Activated T-cell treated with anti-CD3 and anti-CD28 coated beads, Interleukin-2, amount 50 U/mL, for 72 hours (primary cell): Measurements from ENCODE around the gene KCNK6. TPM values are rescaled to one million over a fixed set of nuclear protein-coding genes. Genes with fewer than 3 reads are reported as not detected.

Source experiments
- ATAC-seq, 2 donors: fragments of 150-1000 bp; cut with Tn5 transposase; replicated peaks in 1 of 2; 2 replicates each; pipeline ENCODE4 v1.10.0; 2021; ENCODE audit warnings: moderate library complexity in 2 of 2, mild to moderate bottlenecking in 1 of 2
- DNase-seq, 2 donors: peaks; one replicate each; pipeline ENCODE4 v3.0.0; 2021 to 2022; ENCODE audit warnings: mixed read lengths in 1 of 2
- H3K27ac Mint-ChIP-seq: one replicate; pipeline ENCODE4 v1.8.0; 2022; ENCODE audit warnings: mild to moderate bottlenecking, moderate library complexity, mixed read lengths
- H3K27me3 Mint-ChIP-seq: one replicate; pipeline ENCODE4 v1.8.0; 2022; ENCODE audit warnings: low read depth, mixed read lengths
- H3K36me3 Mint-ChIP-seq, 2 donors: one replicate each; pipeline ENCODE4 v1.8.0; 2022; ENCODE audit warnings: mixed read lengths in 2 of 2, mild to moderate bottlenecking in 1 of 2; ENCODE audit not compliant: insufficient read depth in 2 of 2
- H3K4me1 Mint-ChIP-seq: one replicate; pipeline ENCODE4 v1.8.0; 2022; ENCODE audit warnings: low read depth, mixed read lengths
- H3K4me3 Mint-ChIP-seq, 2 donors: one replicate each; pipeline ENCODE4 v1.8.0; 2022; ENCODE audit warnings: mild to moderate bottlenecking in 2 of 2, mixed read lengths in 2 of 2, moderate library complexity in 2 of 2
- H3K9me3 Mint-ChIP-seq, 2 donors: one replicate each; pipeline ENCODE4 v1.8.0; 2022; ENCODE audit warnings: mixed read lengths in 2 of 2
- total RNA-seq, 2 donors: library from RNA; stranded (reverse); gene quantifications; one replicate each; pipeline ENCODE4 v1.2.3, GENCODE V29; 2022

Gene KCNK6
- total RNA-seq, 2 donors from 2014 or later = 10.2 to 10.3 TPM

DNA sequence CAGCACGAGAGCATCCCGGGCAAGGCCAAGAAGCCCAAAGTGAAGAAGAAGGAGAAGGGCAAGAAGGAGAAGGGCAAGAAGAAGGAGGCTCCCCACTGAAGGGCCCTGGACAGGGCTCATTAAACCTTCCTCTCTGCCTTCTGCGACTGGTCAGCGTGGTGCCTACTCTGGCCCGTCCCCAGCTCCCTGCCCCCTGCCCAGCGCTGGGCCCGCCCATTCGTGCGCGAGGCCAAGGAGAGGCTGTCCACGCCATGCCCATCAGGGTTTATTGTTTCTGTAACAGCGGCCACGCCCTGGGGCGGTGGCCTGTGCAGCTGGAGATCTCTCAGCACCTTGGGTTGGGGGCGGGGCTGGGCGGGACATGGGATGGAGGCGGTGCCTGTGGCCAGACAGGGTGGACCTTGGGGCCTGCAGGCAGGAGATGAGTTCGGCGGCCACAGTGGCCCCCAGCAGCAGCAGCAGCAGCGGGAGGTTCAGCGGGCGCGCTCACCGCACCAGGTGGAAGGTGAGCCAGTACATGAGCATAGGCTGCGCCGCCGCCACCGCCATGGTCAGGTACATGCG, 14.7 kb upstream of the KCNK6 start:
- DNase-seq (no peak), ATAC-seq (no peak)
- Mint-ChIP-seq H3K27me3 (no peaks in the 10 kb centered on the region), H3K4me1 (no peaks in the 10 kb centered on the region), H3K4me3 (no peak overlapping the region), H3K9me3 (no peaks in the 10 kb centered on the region), H3K27ac (no peak overlapping the region), H3K36me3 (peaks cover 0 to 3% of the 10 kb centered on the region in 2 donors)

DNA sequence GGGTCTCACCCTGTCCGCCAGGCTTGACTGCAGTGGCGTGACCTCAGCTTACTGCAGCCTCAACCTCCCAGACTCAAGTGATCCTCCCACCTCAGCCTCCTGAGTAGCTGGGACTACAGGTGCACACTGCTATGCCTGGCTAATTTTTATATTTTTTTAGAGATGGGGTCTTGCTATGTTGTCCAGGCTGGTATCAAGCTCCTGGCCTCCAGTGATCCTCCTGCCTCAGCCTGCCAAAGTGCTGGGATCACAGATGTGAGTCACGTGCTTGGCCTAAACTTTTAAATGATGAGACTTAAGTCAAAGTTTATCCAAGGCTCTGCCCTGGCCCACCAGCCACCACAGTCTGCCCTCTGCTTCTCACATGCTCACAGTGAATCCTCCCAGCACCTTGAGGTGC, 13.4 kb upstream of the KCNK6 start:
- DNase-seq (no peak), ATAC-seq (no peak)
- peaks cover 2 to 3% of the 10 kb centered on the region in 2 donors for H3K36me3 Mint-ChIP-seq
- H3K9me3 Mint-ChIP-seq = peaks cover 0 to 2% of the 10 kb centered on the region in 2 donors
- H3K4me1 Mint-ChIP-seq = no peaks in the 10 kb centered on the region
- H3K27me3 Mint-ChIP-seq = no peaks in the 10 kb centered on the region
- no peak overlapping the region for H3K27ac Mint-ChIP-seq
- no peak overlapping the region for H3K4me3 Mint-ChIP-seq

DNA sequence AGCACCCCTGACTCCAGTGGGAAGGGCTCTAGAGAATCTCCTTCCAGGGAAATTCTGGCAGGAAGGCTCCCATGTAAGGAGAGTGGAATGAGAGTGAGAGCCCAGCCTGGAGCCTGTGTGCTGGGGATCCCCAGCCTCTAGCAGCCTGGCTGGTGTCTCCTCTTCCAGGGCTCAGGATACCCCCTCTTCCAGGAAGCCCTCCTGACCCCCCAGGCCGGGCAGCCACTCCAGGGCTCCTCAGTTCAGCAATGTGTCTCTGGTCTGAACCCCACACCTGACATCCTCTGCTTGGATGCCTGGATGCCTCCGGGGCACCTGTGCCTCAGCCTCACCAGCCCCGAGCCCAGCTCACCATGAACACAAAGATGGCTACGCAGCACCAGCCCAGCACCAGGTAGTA, 12.6 kb upstream of the KCNK6 start:
- ATAC-seq (no peak), DNase-seq (no peak)
- Mint-ChIP-seq H3K36me3 (peaks cover 2 to 3% of the 10 kb centered on the region in 2 donors), H3K4me3 (no peak overlapping the region), H3K9me3 (peaks cover 0 to 2% of the 10 kb centered on the region in 2 donors), H3K4me1 (peaks cover 6% of the 10 kb centered on the region), H3K27ac (no peak overlapping the region), H3K27me3 (no peaks in the 10 kb centered on the region)

DNA sequence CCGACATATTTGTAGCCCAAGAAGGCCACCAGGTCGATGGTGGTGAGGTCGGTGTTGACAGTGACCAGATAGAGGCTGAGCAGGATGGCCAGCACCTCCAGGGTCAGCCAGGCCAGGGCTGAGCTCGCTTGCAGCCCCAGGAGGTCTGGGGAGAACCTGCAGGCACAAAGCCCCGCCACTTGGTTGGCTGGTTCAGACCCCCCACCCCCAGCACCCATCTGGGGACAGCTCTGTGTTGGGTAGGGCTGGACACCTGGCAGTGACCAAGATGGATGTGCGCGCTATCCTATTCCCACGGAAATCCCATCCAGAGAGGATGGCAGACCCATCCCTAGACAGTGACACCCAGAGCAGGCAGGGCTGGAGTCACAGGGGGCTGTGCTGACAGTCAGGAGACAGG, 12.0 kb upstream of the KCNK6 start:
- peaks cover 0 to 2% of the 10 kb centered on the region in 2 donors for H3K9me3 Mint-ChIP-seq
- no peak overlapping the region for H3K27ac Mint-ChIP-seq
- ATAC-seq (no peak), DNase-seq (no peak)
- peaks cover 11% of the 10 kb centered on the region for H3K4me1 Mint-ChIP-seq
- H3K36me3 Mint-ChIP-seq = peaks cover 2 to 3% of the 10 kb centered on the region in 2 donors
- H3K4me3 Mint-ChIP-seq = no peak overlapping the region
- no peaks in the 10 kb centered on the region for H3K27me3 Mint-ChIP-seq

DNA sequence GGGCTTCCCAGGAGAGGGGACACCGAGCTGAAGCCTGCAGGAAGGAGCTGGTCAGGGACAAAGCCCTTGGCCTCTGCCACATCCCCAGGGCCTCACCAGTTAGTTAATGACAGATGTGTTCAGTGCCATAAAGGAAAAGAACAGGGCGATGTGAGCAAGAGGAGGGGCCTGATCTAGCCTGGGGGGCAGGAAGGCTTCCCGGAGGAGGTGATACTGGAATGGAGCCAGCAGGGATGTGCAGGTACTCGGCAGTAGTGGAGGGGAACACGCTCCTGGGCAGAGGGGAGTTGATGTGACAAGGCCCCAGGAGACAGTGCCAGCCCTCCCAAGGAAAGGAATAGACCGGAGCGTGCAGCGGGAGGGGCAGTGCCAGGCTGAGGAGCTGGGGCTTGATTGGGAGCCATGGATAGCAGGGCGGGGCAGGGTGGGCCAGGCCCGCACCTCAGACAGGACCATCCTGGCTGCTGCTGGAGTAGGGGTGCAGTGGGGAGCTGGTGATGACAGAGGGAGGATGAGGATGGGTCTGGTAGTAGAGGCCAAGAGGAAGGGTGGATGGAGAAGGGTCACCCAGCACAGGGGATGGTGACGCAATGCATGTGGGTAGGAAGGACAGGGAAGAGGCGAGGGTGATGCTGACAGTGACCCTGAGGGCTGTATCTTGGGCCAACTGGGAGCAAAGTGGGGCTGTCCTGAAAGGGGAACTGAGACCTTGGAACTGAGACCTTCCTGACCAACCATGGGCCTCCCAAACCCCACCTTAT, 11.5 kb upstream of the KCNK6 start:
- peaks cover 0 to 2% of the 10 kb centered on the region in 2 donors for H3K9me3 Mint-ChIP-seq
- H3K27ac Mint-ChIP-seq = no peak overlapping the region
- H3K4me3 Mint-ChIP-seq = no peak overlapping the region
- H3K36me3 Mint-ChIP-seq = peaks cover 2 to 3% of the 10 kb centered on the region in 2 donors
- peaks cover 12% of the 10 kb centered on the region for H3K4me1 Mint-ChIP-seq
- no peak for ATAC-seq
- DNase-seq = no peak
- no peaks in the 10 kb centered on the region for H3K27me3 Mint-ChIP-seq

DNA sequence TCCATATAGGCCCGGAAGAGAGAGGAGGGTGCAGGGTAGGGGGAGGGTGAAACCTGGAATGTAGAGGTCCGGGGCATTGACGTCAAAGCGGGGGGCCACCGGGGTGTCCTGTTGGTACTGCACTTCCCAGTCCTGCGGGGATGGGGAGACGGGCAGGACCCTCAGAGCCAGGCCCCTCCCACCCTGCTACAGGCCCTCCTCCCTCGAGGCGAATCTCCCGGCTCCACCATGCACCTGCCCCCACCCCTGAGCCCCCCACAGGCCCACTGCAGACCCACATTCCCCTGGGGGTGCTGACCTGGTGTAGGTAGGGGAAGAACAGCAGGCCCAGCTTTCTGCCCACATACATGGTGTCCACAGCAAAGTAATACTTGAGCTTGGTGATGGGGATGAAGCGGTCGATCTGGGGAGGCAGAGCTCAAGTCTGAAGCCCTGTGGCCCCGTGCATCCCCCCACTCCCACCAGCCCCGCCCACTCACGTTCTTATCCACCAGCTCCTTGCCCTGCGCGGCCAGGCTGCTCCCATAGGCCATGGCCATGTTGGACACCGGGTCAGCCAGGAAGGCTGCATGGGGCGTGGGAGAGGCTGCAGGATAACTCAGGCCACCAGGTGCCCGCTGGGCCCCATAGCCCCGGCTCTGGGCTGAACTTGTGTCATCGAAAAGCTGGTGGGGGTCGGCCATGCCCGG, 10.6 kb upstream of the KCNK6 start:
- Mint-ChIP-seq H3K36me3 (peaks cover 2 to 3% of the 10 kb centered on the region in 2 donors), H3K27me3 (no peaks in the 10 kb centered on the region), H3K4me3 (no peak overlapping the region), H3K4me1 (peaks cover 21% of the 10 kb centered on the region), H3K27ac (no peak overlapping the region), H3K9me3 (peaks cover 0 to 2% of the 10 kb centered on the region in 2 donors)
- ATAC-seq (no peak), DNase-seq (no peak)

DNA sequence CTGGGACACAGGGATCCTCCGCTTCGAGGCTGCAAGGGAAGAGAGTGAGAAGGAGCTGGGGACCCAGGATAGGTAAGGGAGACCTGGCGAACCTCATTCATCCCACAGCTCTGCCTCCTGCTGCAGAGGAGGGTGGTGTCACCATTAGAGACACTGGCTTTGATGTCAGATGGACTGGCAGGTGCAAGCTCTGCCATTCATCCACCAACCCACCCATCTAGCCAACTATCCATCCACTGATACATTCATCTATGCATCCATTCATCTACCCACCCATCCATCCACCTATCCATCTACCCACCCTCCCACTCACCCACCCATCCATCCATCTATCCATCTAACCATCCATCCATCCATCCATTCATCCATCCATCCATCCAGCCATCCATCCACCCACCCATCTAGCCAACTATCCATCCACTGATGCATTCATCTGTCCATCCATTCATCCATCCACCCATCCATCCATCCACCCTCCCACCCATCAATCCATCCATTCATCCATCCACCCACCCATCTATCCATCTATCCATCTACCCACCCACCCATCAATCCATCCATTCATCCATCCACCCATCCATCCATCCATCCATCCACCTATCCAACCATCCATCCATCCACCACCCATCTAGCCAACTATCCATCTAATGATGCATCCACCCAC, 9.9 kb upstream of the KCNK6 start:
- DNase-seq (no peak), ATAC-seq (no peak)
- peaks cover 0 to 2% of the 10 kb centered on the region in 2 donors for H3K9me3 Mint-ChIP-seq
- no peak overlapping the region for H3K27ac Mint-ChIP-seq
- H3K4me3 Mint-ChIP-seq = no peak overlapping the region
- H3K4me1 Mint-ChIP-seq = peaks cover 24% of the 10 kb centered on the region
- H3K36me3 Mint-ChIP-seq = peaks cover 2 to 3% of the 10 kb centered on the region in 2 donors
- no peaks in the 10 kb centered on the region for H3K27me3 Mint-ChIP-seq

DNA sequence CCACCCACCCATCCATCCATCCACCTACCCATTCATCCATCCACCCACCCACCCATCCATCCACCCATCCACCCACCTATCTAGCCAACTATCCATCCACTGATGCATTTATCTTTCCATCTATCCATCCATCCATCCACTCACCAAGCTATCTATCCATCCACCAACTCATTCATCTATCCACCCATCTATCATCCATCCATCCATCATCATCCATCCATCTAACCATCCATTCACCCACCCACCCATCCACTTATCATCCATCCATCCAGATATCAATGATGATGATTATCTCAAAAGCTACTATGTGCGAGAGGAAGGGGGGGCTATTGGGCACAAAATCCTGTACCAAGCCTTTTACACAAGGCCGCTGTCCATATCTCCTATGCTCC, 9.4 kb upstream of the KCNK6 start:
- Mint-ChIP-seq H3K36me3 (peaks cover 2 to 3% of the 10 kb centered on the region in 2 donors), H3K4me3 (no peak overlapping the region), H3K27me3 (no peaks in the 10 kb centered on the region), H3K27ac (no peak overlapping the region), H3K4me1 (peaks cover 29% of the 10 kb centered on the region), H3K9me3 (peaks cover 0 to 2% of the 10 kb centered on the region in 2 donors)
- ATAC-seq (no peak), DNase-seq (no peak)

DNA sequence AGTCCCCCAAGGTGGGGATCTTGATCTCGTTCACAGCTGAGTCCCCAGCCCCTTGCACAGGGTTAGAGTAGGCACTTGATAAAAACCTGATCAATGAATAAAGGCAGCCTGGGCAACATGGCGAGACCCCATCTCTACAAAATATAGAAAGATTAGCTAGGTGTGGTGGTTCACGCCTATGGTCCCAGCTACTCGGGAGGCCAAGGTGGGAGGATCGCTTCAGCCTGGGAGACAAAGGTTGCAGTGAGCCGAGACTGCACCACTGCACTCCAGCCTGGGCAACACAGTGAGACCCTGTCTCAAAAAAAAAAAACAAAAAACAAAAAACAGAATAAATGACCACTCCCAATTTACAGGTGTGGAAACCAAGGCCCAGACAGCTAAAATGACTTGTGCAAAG, 8.7 kb upstream of the KCNK6 start:
- H3K9me3 Mint-ChIP-seq = peaks cover 0 to 2% of the 10 kb centered on the region in 2 donors
- no peak overlapping the region for H3K27ac Mint-ChIP-seq
- H3K4me1 Mint-ChIP-seq = peaks cover 30% of the 10 kb centered on the region
- DNase-seq (no peak), ATAC-seq (no peak)
- H3K27me3 Mint-ChIP-seq = no peaks in the 10 kb centered on the region
- no peak overlapping the region for H3K4me3 Mint-ChIP-seq
- H3K36me3 Mint-ChIP-seq = peaks cover 2 to 3% of the 10 kb centered on the region in 2 donors

DNA sequence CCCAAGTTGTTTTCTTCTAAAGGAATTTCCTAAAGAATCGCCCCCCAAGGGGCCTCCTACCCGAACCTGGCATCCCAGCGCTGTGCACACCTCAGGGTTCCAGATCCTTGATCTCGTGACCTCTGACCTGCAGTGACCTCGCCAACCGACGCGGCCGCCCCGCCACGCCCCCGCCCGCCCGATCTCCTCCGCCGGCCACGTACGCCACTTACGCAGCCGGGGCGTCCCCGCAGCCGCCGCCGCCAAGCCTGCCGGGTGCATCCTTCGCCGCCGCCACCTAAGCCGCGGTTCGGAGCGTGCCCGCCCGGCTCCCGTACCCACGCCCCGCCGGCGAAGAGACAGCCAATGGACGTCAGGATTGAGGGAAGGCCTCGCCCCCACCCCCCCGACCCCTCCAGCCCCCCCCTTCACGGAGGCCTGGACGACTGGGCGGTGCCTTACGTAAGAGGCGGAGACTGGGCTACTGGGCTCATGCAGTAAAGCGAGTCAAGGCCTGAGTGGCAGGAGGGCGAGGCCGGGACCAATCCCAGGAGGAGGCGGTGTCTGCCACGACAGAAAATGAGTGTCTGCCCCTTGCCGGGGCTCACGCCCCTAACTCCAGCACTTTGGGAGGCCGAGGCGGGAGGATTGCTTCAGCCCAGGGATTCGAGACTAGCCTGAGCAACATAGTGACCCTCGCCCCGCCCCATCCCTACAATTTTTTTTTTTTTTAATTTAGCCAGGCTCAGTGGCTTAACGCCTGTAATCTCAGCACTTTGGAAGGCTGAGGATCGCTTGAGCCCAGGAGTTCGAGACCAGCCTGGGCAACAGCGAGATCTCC, 3.8 kb upstream of the KCNK6 start, which contains the start of gene YIF1B:
Gene YIF1B (minus strand): TSS at position 291 of the 820 bp plus-strand sequence. CDS start 30 bp downstream, at position 261.
- Mint-ChIP-seq H3K4me1 (peaks cover 67% of the 10 kb centered on the region), H3K36me3 (no peaks in the 10 kb centered on the region), H3K27me3 (no peaks in the 10 kb centered on the region), H3K9me3 (no peaks in the 10 kb centered on the region), H3K27ac (peak within 1 kb of the TSS; percentile 79), H3K4me3 (peak within 1 kb of the TSS; percentile 85 to 93)
- DNase-seq = peak; percentile 97
- ATAC-seq = peak; percentile 93 to 95

DNA sequence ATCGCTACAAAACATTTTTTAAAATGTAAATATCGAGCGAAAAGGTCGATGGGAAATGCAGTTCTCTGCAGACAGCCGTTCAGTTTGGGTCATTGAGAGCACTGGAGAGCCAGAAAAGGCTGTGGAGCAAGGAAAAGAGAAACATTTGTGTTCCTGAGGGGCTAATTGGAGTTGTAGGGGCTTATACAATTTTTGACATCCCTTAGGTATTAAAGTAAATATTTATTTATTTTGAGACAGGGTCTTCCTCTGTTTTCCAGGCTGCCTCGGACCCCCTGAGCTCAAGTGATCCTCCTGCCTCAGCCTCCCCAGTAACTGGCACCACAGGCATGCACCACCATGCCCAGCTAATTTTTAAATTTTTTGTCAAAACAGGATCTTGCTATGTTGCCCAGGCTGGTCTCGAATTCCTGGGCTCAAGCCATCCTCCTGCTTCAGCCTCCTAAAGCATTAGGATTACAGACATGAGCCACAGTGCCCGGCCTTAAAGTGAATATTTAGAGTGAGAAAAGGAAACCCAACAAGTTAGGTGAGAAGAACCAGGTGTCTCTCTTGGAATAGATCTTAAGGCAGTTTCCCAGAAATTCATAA, 3.1 kb upstream of the KCNK6 start:
- Mint-ChIP-seq H3K9me3 (no peaks in the 10 kb centered on the region), H3K36me3 (no peaks in the 10 kb centered on the region), H3K4me1 (peaks cover 71% of the 10 kb centered on the region), H3K27me3 (no peaks in the 10 kb centered on the region), H3K4me3 (peak overlapping the region; percentile 85 to 93), H3K27ac (peak overlapping the region; percentile 79)
- ATAC-seq = no peak
- DNase-seq = no peak

DNA sequence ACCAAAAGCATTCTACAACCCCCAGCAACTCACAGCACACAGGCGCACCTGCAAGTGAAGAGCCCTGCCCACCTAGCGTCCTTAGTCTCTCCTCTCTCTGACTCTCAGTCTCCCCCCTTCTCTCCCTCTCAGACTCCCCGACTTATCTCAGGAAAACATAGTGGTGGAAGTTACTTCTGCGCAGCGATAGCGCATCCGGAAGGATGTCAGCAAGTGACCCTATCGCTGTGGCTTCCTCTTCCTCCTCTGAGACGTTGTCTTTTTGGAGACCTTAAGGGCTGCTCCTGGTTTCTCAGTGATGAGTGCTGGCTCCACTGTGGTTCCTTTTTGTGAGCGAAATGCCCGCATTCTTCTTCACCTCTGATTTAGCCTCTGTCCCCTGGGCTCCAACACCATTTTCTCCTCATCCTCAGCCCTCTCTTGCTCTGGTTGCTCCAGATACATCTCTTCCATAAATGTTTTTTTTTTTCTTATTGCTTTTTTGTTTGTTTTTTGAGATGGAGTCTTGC, 2.5 kb upstream of the KCNK6 start:
- Mint-ChIP-seq H3K27ac (peak overlapping the region; percentile 49), H3K36me3 (no peaks in the 10 kb centered on the region), H3K4me3 (peak overlapping the region; percentile 85 to 93), H3K4me1 (peaks cover 72% of the 10 kb centered on the region), H3K27me3 (no peaks in the 10 kb centered on the region), H3K9me3 (no peaks in the 10 kb centered on the region)
- ATAC-seq (no peak), DNase-seq (peak; percentile 25 to 26)
